ENCODE results near the gene ITPK1.

DNA sequence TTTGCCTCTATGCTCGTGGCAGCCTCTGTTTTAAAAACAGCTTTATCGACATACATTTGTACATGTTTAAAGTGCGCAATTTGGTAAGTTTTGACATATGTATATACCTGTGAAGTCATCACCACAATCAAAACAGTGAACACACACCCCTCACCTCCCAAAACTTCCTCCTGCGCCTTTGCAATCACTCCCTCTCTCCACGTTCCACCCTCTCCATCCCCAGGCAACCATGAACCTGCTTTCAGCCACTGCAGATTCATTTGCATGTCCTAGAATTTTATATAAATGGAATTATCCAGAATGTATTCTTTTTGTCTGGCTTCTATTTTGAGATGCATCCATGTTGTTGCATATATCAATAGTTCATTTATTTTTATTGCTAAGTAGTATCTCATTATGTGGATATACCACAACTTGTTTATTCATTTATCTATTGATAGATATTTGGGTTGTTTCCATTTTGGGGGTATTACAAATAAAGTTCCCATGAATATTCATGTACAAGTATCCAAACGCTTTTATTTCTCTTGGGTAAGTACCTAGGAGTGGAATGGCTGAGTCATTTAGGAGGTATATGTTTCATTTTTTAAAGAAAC lies 208.3 kb downstream of the ITPK1 start:
- TF ChIP-seq POLR2A (IDR thresholded peaks at IDR 0.05; ENCODE audit: low read depth, low read length), result no peak
- no peak for TF ChIP-seq POLR2AphosphoS5 (IDR thresholded peaks at IDR 0.05; ENCODE audit: low read depth, low read length)

Measured in GM12892 (cell line).